ENCODE data around the gene DGCR6L.
"Not testable (repeated sequence)": the region's sequence is repeated elsewhere in the genome, so short reads cannot be mapped to it uniquely, and the experiment has no call there.

The DGCR6L gene

DNA sequence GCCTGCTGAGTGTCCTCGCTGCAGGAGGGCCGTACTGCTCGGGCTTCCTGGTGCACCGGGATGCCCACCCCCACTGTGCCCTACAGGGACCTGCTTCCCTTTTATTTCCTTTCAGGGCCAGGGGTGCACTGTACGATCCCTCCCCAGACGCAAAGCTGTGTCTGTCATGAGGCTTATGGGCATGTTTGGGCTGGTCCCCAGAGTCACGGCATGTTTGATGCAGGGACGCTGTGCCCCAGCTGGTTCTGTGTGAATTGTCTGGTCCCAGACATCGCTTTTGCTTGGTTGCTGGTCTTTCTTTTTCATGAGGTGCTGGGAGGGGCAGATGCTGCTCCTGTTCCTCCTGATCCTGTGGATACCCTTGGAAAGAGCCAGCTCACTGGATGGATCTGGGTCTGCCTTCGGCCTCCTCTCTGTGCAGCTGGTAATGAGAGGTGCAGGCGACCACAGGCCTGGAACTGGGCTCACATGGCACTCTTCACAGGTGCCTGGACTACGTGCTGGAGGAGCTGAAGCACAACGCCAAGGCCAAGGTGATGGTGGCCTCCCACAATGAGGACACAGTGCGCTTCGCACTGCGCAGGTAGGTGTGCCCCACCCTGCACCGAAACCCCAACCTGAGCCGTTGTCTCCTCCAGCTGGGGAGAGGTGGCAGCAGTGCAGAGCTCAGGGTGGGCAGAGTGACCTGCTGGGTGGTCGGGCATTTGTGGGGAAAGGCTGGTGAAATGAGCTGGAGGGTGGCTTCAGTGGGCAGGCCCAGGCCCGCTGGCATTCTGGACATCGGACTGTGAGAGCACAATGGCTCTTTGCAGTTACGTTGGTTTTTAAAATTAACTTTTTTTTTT is 10.8 kb downstream of the DGCR6L start:
- not testable (repeated sequence) for H3K27ac Mint-ChIP-seq; H3K27me3 Mint-ChIP-seq (ENCODE audit: low read depth); H3K4me1 Mint-ChIP-seq (ENCODE audit: low read depth); DNase-seq (ENCODE audit: low spot score); H3K9me3 Mint-ChIP-seq; H3K36me3 Mint-ChIP-seq (ENCODE audit: low read depth); H3K4me3 Mint-ChIP-seq

DNA sequence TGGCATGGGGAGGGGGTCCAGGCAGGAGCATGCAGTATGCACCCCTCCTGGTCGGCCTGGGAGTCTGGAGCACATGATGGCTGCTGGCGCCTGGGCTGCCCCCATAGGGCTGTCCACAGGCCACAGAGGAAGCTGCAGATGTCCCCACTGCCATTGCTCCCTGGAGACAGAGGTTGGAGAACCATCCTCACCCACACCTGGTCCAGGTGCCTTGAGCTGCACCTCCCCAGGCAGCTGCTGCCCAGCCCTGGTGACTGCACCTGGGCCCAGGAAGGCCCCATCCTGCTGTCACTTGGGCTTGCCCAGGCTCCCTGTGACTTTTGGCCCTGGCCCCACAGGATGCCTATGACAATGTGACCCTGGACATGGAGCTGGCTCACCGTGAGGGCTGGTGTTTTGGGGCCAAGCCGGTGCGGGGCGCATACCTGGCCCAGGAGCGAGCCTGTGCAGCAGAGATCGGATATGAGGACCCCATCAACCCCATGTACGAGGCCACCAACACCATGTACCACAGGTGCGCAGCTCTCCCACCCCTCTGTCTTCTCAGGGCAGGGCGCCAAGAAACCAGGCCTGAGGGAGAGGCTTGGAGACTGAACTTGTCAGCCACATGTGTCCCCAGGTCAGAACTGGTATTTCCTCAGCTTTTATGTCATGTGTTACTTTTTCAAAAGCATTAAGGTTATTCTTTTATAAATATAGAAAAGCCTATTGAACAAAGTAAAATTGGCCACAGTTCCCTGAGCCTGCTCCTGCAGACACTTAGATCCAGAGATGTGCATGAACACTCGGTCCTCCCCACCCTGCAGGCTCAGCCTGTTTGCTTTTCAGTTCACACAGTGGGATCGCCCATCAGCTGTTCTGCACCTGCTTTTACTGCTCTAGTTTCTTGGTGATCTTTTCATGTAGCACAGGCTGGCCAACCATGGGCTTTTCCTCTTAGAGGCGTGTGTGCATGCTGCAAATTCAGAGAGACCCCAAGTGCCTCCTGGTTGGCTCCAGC is 12.1 kb downstream of the DGCR6L start:
- DNase-seq (ENCODE audit: low spot score); H3K9me3 Mint-ChIP-seq; H3K4me1 Mint-ChIP-seq (ENCODE audit: low read depth); H3K36me3 Mint-ChIP-seq (ENCODE audit: low read depth); H3K4me3 Mint-ChIP-seq; H3K27ac Mint-ChIP-seq; H3K27me3 Mint-ChIP-seq (ENCODE audit: low read depth): not testable (repeated sequence)

DNA sequence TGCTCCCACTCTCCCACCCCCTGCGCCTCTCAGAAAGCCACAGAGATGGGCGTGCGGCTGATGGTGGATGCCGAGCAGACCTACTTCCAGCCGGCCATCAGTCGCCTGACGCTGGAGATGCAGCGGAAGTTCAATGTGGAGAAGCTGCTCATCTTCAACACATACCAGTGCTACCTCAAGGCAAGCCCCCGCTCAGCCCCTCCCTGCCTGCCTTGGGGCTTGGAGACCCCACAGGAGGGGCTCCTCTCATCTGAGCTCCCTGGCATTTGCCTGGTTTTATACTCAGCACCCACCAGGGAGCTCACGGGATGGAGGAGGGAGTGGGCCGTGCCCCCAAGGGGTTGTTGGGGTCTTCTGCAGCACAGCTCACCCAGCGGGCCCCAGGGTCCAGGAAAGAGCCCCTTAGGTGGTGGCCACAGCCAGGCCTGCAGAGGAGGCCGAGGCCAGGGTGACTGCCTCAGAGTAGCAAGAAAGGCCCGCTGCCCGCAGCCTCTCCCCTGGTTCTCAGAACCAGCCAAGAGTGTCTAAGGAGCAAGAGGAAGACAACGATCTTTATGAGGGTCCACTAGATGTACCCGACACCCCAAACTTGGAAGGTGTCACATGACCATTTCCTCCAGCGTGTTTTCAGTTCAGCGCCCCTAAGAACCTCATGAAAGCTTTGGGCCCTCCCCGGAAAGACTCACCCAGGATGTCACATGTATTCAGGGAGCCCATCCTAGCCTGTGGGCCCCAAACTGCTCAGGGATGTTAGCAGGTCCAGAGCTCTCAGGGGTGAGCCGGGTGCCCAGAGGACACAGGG is 13.0 kb downstream of the DGCR6L start:
- not testable (repeated sequence) for H3K4me3 Mint-ChIP-seq; H3K27ac Mint-ChIP-seq; H3K27me3 Mint-ChIP-seq (ENCODE audit: low read depth); H3K9me3 Mint-ChIP-seq; DNase-seq (ENCODE audit: low spot score); H3K4me1 Mint-ChIP-seq (ENCODE audit: low read depth); H3K36me3 Mint-ChIP-seq (ENCODE audit: low read depth)

DNA sequence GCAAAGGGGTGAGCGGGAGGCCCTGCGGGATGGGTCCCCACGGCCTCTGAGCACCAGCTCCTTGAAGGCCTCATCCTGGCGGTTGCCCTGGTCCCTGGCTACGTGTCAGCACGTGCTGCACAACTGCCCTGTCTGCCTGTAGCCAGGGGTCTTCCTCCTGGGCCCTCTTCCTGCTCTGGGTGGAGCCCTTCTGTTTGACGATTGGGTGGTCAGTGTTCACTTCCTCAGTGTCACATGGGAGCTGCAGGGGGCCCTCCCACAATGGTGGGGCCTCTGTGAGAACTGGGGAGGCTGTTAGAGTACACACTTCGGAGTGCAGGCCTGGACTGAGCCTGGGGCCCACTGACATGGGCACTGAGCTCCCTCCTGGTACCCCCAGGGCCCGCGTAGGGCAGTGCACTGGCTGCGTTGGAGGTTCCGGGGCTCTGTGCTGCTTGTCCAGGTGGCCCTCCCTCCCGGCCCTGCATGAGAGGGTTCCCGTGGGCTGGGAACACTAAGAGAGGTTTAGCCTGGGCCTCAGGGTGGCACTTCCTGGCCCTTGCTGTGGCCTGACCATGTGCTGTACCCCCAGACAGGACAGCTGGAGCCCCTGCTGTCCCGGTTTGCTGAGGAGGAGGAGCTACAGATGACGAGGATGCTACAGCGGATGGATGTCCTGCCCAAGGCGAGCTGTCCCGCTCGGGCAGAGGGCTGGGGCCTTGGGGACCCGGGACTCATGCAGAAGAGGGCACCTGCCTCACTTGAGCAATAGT is 13.8 kb downstream of the DGCR6L start:
- H3K36me3 Mint-ChIP-seq (ENCODE audit: low read depth), result no peaks in the 10 kb centered on the region
- H3K9me3 Mint-ChIP-seq, result no peaks in the 10 kb centered on the region
- no peak for DNase-seq (ENCODE audit: low spot score)
- H3K27ac Mint-ChIP-seq, result no peak overlapping the region
- no peak overlapping the region for H3K4me3 Mint-ChIP-seq
- peaks cover 9% of the 10 kb centered on the region for H3K27me3 Mint-ChIP-seq (ENCODE audit: low read depth)
- no peaks in the 10 kb centered on the region for H3K4me1 Mint-ChIP-seq (ENCODE audit: low read depth)

DNA sequence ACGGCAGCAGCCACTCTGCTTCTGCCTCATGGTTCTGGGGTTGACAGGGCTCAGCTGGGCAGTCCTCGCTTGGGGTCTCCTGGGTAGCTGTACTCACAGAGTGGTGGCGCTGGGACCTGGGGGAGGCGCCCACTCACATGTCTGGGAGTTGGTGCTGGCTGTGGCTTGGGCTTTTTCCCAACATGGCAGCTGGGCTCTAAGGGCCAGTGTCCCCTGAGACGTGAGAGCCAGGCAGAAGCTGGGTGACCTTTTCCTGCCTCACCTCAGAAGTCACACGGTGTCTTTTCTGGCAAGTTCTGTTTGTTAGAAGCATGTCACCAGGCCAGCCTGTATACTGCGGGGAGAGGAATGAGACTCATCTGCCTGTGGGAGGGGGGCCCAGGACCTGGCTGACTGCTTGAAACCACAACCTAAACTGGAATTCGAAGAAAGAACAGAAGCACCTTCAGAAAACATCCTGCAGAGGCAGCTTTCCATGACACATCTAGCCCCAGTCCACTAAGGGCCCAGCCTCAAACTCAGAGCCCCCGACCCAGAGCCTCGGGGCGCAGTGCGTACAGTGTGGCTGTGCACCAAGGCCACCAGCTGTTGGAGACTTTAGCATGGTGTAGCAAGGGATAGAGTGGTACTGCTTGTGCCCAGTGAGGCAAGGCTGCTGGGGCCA is 14.5 kb downstream of the DGCR6L start:
- not testable (repeated sequence) for H3K4me3 Mint-ChIP-seq; H3K36me3 Mint-ChIP-seq (ENCODE audit: low read depth); H3K4me1 Mint-ChIP-seq (ENCODE audit: low read depth); H3K27ac Mint-ChIP-seq; H3K9me3 Mint-ChIP-seq; DNase-seq (ENCODE audit: low spot score)
- peaks cover 16% of the 10 kb centered on the region for H3K27me3 Mint-ChIP-seq (ENCODE audit: low read depth)

DNA sequence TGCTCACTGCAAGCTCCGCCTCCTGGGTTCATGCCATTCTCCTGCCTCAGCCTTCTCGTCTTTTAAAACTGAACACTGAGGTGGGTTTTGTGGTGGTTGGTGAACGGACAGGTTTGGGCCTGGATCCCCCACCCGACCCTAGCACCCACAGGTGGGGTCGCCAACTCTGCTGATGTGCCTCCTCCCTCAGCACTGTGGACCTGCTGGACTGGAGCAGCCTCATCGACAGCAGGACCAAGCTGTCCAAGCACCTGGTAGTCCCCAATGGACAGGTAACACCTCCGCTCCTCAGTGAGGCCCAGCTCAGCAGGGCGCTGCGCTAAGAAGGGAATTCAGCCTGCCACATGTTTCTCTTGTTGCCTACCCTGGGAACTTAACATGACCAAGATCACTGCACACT is 15.2 kb downstream of the DGCR6L start:
- no peaks in the 10 kb centered on the region for H3K4me1 Mint-ChIP-seq (ENCODE audit: low read depth)
- H3K36me3 Mint-ChIP-seq (ENCODE audit: low read depth), result no peaks in the 10 kb centered on the region
- DNase-seq (ENCODE audit: low spot score), result no peak
- no peak overlapping the region for H3K27ac Mint-ChIP-seq
- H3K4me3 Mint-ChIP-seq, result no peak overlapping the region
- H3K9me3 Mint-ChIP-seq, result no peaks in the 10 kb centered on the region
- peaks cover 16% of the 10 kb centered on the region for H3K27me3 Mint-ChIP-seq (ENCODE audit: low read depth)

GRCh38 chr22:20303229-20303534 is 16.7 kb downstream of the DGCR6L start:
- H3K27me3 Mint-ChIP-seq (ENCODE audit: low read depth), result peaks cover 19% of the 10 kb centered on the region

GRCh38 chr22:20302438-20303228 is 17.2 kb downstream of the DGCR6L start:
- H3K36me3 Mint-ChIP-seq (ENCODE audit: low read depth), result no peaks in the 10 kb centered on the region
- peaks cover 4% of the 10 kb centered on the region for H3K4me1 Mint-ChIP-seq (ENCODE audit: low read depth)
- H3K27ac Mint-ChIP-seq, result no peak overlapping the region
- H3K4me3 Mint-ChIP-seq, result no peak overlapping the region
- peaks cover 23% of the 10 kb centered on the region for H3K27me3 Mint-ChIP-seq (ENCODE audit: low read depth)
- no peak for DNase-seq (ENCODE audit: low spot score)
- no peaks in the 10 kb centered on the region for H3K9me3 Mint-ChIP-seq

More at GRCh38 chr22:20303229-20303534, 16.7 kb downstream of the DGCR6L start:
- H3K9me3 Mint-ChIP-seq; H3K4me1 Mint-ChIP-seq (ENCODE audit: low read depth); H3K4me3 Mint-ChIP-seq; H3K27ac Mint-ChIP-seq; H3K36me3 Mint-ChIP-seq (ENCODE audit: low read depth); DNase-seq (ENCODE audit: low spot score): not testable (repeated sequence)

GRCh38 chr22:20299746-20300136 is 20.1 kb downstream of the DGCR6L start:
- H3K27me3 Mint-ChIP-seq (ENCODE audit: low read depth), result peaks cover 30% of the 10 kb centered on the region
- H3K4me1 Mint-ChIP-seq (ENCODE audit: low read depth), result peaks cover 4% of the 10 kb centered on the region
- H3K9me3 Mint-ChIP-seq, result no peaks in the 10 kb centered on the region
- no peaks in the 10 kb centered on the region for H3K36me3 Mint-ChIP-seq (ENCODE audit: low read depth)
- peak overlapping the region; percentile 52 for H3K4me3 Mint-ChIP-seq
- no peak for DNase-seq (ENCODE audit: low spot score)
- H3K27ac Mint-ChIP-seq, result no peak overlapping the region

DNA sequence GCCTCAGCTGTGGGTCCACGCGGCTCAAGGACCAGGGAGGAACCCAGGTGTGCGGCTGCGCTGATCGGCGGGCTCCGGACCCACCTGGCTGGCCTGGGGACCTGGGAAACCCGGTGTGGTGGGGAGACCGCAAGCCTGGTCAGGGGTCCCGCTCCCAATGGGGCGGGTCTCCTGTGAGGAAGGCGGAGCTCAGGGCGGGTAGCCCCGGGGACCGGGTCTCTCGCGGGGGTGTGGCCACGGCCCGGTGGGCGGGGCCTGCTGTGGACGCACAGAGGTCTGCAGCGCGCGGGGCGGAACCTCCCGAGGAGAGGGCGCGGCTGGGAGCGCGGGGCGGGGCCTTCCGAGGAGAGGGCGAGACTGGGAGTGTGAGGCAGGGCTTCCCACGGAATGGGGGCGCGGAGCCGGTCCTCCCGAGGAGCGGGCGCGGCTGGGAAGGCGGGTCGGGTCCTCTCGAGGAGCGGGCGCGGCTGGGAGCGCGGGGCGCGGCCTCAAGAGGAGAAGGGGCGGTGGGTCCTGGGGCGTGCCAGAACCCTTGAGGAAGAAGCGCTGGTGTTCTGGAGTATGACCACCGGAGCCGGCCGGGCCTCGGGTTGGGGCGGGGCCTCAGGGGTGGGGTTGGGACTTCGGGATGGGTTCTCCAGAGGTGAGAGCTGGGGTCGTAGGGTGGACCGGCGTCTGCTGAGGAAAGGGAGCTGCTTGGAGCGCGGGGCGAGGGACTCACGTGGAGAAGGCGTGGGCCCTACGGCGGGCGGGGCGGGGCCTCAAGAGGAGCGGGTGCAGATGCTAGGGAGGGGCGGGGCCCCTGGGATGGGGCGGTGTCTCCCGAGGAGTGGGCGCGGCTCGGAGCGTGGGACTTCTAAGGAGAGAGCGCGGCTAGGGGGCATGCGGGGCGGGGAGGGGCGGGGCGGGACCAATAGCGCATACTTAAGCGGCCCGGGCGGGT is 20.8 kb downstream of the DGCR6L start:
- DNase-seq (ENCODE audit: low spot score), result peak; percentile 88
- Mint-ChIP-seq H3K27ac (no peak overlapping the region), H3K9me3 (no peaks in the 10 kb centered on the region), H3K36me3 (ENCODE audit: low read depth) (no peaks in the 10 kb centered on the region), H3K4me1 (ENCODE audit: low read depth) (peaks cover 4% of the 10 kb centered on the region), H3K4me3 (peak overlapping the region; percentile 82), H3K27me3 (ENCODE audit: low read depth) (peaks cover 30% of the 10 kb centered on the region)

DNA sequence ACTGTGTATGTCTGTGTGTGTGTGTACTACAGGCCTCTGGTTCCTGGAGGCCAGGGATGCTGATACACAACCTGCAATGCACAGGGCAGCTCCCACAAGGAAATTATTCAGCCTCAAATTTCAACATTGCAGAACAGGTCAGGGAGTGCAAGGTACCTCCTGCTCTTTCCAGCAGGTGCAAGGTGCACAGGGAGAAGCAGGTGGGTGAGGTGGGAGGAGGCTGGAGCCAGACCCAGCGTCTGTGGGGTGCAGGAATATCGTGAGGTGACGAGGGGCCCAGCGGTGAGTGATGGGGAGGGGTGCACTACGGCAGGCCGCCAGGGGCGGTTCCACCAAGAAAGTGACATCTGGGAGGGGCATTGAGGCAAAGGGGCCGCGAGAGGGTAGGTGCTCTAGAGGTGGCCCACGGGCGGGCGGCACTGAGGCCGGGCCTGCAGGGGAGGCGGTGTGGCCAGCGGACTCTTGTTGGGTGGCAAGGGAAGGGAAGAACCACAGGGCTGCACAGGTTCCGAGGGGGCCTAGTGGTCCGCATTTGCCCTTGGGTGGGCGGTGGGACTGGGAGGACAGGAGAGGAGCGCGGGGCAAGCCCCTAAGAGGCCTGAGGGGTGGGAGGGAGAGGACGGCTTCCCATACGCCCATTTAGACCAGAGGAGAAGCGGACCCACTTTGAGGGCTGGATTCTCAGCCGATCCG is 21.6 kb downstream of the DGCR6L start:
- no peaks in the 10 kb centered on the region for H3K9me3 Mint-ChIP-seq
- no peak overlapping the region for H3K27ac Mint-ChIP-seq
- peak overlapping the region; percentile 77 for H3K4me3 Mint-ChIP-seq
- H3K27me3 Mint-ChIP-seq (ENCODE audit: low read depth), result peaks cover 30% of the 10 kb centered on the region
- no peak for DNase-seq (ENCODE audit: low spot score)
- peaks cover 4% of the 10 kb centered on the region for H3K4me1 Mint-ChIP-seq (ENCODE audit: low read depth)
- no peaks in the 10 kb centered on the region for H3K36me3 Mint-ChIP-seq (ENCODE audit: low read depth)

All from T-helper 2 cell treated with Interferon-gamma antibody and Interleukin-4, amounts not matched to agents 5 μg/mL and 100 μg/mL, for 36 hours (primary cell).